Activated T-cell treated with anti-CD3 and anti-CD28 coated beads, Interleukin-2, amount 50 U/mL, for 4 hours (primary cell): Measurements from ENCODE around the gene ORC2. TPM values are rescaled to one million over a fixed set of nuclear protein-coding genes. Genes with fewer than 3 reads are reported as not detected.
A peak's percentile ranks its signal among the peaks of the same experiment; 100 is the strongest.

Experiments used
- ATAC-seq, 2 donors: fragments of 200-7000 bp; cut with Tn5 transposase; one replicate each; pipeline ENCODE4 v1.10.0; 2021
- DNase-seq: peaks from one replicate; pipeline ENCODE4 v3.0.0-alpha.2; 2020
- H3K27me3 Mint-ChIP-seq: one replicate; pipeline ENCODE4 v1.8.0; 2021; ENCODE audit warnings: low read depth, mixed read lengths
- H3K36me3 Mint-ChIP-seq: one replicate; pipeline ENCODE4 v1.8.0; 2022; ENCODE audit warnings: mixed read lengths; ENCODE audit not compliant: insufficient read depth
- H3K4me1 Mint-ChIP-seq: one replicate; pipeline ENCODE4 v1.8.0; 2021; ENCODE audit warnings: low read depth, mixed read lengths
- H3K4me3 Mint-ChIP-seq: one replicate; pipeline ENCODE4 v1.8.0; 2021; ENCODE audit warnings: mild to moderate bottlenecking, moderate library complexity, mixed read lengths
- H3K9me3 Mint-ChIP-seq: one replicate; pipeline ENCODE4 v1.8.0; 2021; ENCODE audit warnings: mixed read lengths
- total RNA-seq, 3 donors: library from RNA; stranded (reverse); gene quantifications; one replicate each; pipeline ENCODE4 v1.2.1, GENCODE V29; 2021

The ORC2 gene
- total RNA-seq, 3 donors from 2014 or later, result 42.7 to 52.4 (median 45.9) TPM

DNA sequence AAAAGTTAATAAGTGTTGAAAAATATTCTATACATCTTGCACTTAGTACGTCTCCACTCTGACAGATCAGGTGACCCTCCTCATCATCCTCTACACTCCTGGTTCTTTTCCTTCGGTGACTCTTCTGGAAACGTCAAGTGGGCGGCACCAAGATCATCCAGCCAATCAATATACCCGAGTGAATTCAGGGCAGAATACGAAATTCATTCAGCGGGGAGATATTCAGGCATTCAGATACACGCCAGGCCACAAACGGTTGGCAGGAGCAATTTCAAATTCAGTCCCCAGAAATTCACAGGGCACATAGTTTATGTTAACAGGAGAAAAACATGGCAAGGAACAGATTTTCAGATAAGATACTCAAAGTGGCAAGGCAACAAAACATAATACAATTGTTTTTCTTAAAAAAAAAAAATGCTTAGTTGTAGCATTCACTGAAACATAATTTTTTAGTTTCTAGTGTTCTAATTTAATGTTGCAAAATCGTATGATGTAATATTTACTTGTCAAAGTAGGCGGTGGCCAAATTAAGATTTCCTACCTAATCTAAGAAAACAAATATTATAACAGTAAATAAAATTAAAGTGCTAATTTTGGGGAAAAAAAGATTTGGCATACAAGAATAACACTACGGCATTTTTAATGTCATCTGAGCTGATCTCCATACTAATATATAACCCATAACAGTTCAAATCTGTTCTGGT lies 103.2 kb downstream of the ORC2 start:
- Mint-ChIP-seq H3K4me1 (peaks cover 62% of the 10 kb centered on the region), H3K4me3 (peak overlapping the region; percentile 94), H3K9me3 (no peaks in the 10 kb centered on the region), H3K36me3 (peaks cover 62% of the 10 kb centered on the region), H3K27me3 (no peaks in the 10 kb centered on the region)
- DNase-seq (no peak), ATAC-seq (no peak)

Other genes starting within 250 kb of the ORC2 start
- 100 to 1,000 TPM; 466 to 484 (median 470) TPM for gene BZW1, start 151.8 kb downstream of the ORC2 start, total RNA-seq
- 100 to 1,000 TPM in 2 of 3 donors, 10 to 100 TPM in 1; 90.1 to 113 (median 108) TPM for gene CLK1, start 99.0 kb downstream of the ORC2 start, total RNA-seq
- gene PPIL3, start 74.6 kb downstream of the ORC2 start, total RNA-seq, result 10 to 100 TPM; 24.1 to 49.3 (median 30.2) TPM
- 10 to 100 TPM; 18.1 to 25.2 (median 23.6) TPM for gene NIF3L1, start 74.3 kb downstream of the ORC2 start, total RNA-seq
- gene HYCC2, start 108.0 kb upstream of the ORC2 start, total RNA-seq, result 10 to 100 TPM; 27.2 to 33.3 (median 27.7) TPM
- 100 to 1,000 TPM; 113 to 124 (median 121) TPM for gene NDUFB3, start 108.3 kb upstream of the ORC2 start, total RNA-seq
- 100 to 1,000 TPM; 279 to 340 (median 291) TPM for gene CFLAR, start 152.5 kb upstream of the ORC2 start, total RNA-seq
- 1 to 10 TPM; 3.4 to 4.8 (median 4.4) TPM for gene CASP10, start 219.5 kb upstream of the ORC2 start, total RNA-seq